ENCODE results near the gene VOPP1.

VOPP1 gene

GRCh38 chr7:55429835-55430499, 142.3 kb downstream of the VOPP1 start:
- DNase-seq, result no peak

GRCh38 chr7:55427800-55428199, 144.5 kb downstream of the VOPP1 start:
- no peak for DNase-seq

GRCh38 chr7:55427342-55427741, 145.0 kb downstream of the VOPP1 start:
- DNase-seq, result no peak

- DNase-seq, result no peak
These were observed 145.6 kb downstream of the VOPP1 start for GRCh38 chr7:55426676-55427075.

GRCh38 chr7:55425141-55425752, 147.1 kb downstream of the VOPP1 start:
- DNase-seq, result no peak

- no peak for DNase-seq
These were observed 148.4 kb downstream of the VOPP1 start for GRCh38 chr7:55423891-55424290.

GRCh38 chr7:55423277-55423711, 149.0 kb downstream of the VOPP1 start:
- peak; percentile 32 for DNase-seq

Measured in fibroblast of skin of back (primary cell).